ENCODE results near the gene BMPR1B. TPM values are rescaled to one million over a fixed set of nuclear protein-coding genes. Genes with fewer than 3 reads are reported as not detected.

Gene BMPR1B
- total RNA-seq, 1 experiment from 2014 or later, result not detected

DNA sequence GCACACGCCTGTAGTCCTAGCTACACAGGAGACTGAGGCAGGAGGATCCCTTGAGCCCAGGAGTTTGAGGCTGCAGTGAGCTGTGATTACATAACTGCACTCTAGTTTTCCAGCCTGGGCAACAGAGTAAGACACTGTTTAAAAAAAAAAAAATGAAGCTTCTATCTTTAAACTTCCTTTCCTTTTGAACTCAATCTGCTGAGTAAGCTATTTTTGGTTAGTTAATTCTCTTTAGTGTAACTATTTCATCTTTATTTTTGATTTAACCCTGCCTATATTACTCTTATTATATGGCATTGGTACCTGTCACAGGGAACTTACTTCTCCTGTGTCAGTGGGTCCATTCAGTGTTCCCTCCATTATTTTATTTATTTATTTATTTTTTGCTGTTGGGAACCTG lies 160.8 kb downstream of the BMPR1B start:
- POLR2A ChIA-PET, result no interaction called here
- Histone ChIP-seq H2AFZ (ENCODE audit: low read depth, low read length, poor library complexity, severe bottlenecking) (no peak overlapping the region), H3K27ac (ENCODE audit: low read depth, low read length) (no peak overlapping the region), H3K9ac (ENCODE audit: low read length) (no peak overlapping the region), H3K79me2 (ENCODE audit: insufficient read depth, low read length) (no peaks in the 10 kb centered on the region), H3K9me3 (ENCODE audit: control insufficient read depth in 1 of 2, insufficient read depth in 1 of 2, low read depth in 1 of 2, low read length in 2 of 2) (no peaks in the 10 kb centered on the region), H4K20me1 (ENCODE audit: insufficient read depth) (no peaks in the 10 kb centered on the region), H3K9me2 (ENCODE audit: insufficient read depth) (no peaks in the 10 kb centered on the region), H3K4me3 (replicated peaks in 1 of 2; ENCODE audit: low read depth in 1 of 2, low read length in 2 of 2) (no peak overlapping the region), H3K27me3 (ENCODE audit: insufficient read depth, low read length) (no peaks in the 10 kb centered on the region), H3K4me2 (ENCODE audit: low read length) (no peak overlapping the region), H3K4me1 (ENCODE audit: control insufficient read depth in 1 of 2, insufficient read depth in 2 of 2, low read length in 2 of 2) (no peaks in the 10 kb centered on the region), H3K36me3 (ENCODE audit: control insufficient read depth in 1 of 2, insufficient read depth in 2 of 2, low read length in 2 of 2) (no peaks in the 10 kb centered on the region)
- CTCF ChIA-PET, result no interaction called here
- no TSS peak for BruUV-seq (replicated peaks)
- TF ChIP-seq, protein P1, sequence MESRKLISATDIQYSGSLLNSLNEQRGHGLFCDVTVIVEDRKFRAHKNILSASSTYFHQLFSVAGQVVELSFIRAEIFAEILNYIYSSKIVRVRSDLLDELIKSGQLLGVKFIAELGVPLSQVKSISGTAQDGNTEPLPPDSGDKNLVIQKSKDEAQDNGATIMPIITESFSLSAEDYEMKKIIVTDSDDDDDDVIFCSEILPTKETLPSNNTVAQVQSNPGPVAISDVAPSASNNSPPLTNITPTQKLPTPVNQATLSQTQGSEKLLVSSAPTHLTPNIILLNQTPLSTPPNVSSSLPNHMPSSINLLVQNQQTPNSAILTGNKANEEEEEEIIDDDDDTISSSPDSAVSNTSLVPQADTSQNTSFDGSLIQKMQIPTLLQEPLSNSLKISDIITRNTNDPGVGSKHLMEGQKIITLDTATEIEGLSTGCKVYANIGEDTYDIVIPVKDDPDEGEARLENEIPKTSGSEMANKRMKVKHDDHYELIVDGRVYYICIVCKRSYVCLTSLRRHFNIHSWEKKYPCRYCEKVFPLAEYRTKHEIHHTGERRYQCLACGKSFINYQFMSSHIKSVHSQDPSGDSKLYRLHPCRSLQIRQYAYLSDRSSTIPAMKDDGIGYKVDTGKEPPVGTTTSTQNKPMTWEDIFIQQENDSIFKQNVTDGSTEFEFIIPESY (IDR thresholded peaks at IDR 0.05; ENCODE audit: extremely low read depth, insufficient replicate concordance, low read length), result no peak
- TF ChIP-seq POLR2A (IDR thresholded peaks at IDR 0.05; ENCODE audit: borderline replicate concordance, extremely low read depth, insufficient read depth, insufficient read length) (no peak), FOSL1 (IDR thresholded peaks at IDR 0.05; ENCODE audit: low read depth) (no peak), ZFX (IDR thresholded peaks at IDR 0.05) (no peak), CBX3 (IDR thresholded peaks at IDR 0.05; ENCODE audit: low read depth) (no peak), SP1 (IDR thresholded peaks at IDR 0.05; ENCODE audit: low read depth) (no peak), TCF7L2 (IDR thresholded peaks at IDR 0.05; ENCODE audit: borderline replicate concordance, extremely low read depth, insufficient read depth, insufficient read length) (no peak), YY1 (IDR thresholded peaks at IDR 0.05; ENCODE audit: extremely low read depth, insufficient replicate concordance, low read depth, low read length) (no peak), ELF1 (IDR thresholded peaks at IDR 0.05; ENCODE audit: borderline replicate concordance, low read depth) (no peak), ZNF274 (IDR thresholded peaks at IDR 0.05; ENCODE audit: low read depth, low read length) (no peak)
- TF ChIP-seq, protein P2, sequence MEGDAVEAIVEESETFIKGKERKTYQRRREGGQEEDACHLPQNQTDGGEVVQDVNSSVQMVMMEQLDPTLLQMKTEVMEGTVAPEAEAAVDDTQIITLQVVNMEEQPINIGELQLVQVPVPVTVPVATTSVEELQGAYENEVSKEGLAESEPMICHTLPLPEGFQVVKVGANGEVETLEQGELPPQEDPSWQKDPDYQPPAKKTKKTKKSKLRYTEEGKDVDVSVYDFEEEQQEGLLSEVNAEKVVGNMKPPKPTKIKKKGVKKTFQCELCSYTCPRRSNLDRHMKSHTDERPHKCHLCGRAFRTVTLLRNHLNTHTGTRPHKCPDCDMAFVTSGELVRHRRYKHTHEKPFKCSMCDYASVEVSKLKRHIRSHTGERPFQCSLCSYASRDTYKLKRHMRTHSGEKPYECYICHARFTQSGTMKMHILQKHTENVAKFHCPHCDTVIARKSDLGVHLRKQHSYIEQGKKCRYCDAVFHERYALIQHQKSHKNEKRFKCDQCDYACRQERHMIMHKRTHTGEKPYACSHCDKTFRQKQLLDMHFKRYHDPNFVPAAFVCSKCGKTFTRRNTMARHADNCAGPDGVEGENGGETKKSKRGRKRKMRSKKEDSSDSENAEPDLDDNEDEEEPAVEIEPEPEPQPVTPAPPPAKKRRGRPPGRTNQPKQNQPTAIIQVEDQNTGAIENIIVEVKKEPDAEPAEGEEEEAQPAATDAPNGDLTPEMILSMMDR (IDR thresholded peaks at IDR 0.05 in 2 of 3, conservative IDR thresholded peaks at IDR 0.05 in 1 of 3; ENCODE audit: borderline replicate concordance in 1 of 3, insufficient read depth in 1 of 3, low read depth in 2 of 3, low read length in 2 of 3), result no peak
- TF ChIP-seq, protein P3, sequence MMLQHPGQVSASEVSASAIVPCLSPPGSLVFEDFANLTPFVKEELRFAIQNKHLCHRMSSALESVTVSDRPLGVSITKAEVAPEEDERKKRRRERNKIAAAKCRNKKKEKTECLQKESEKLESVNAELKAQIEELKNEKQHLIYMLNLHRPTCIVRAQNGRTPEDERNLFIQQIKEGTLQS (IDR thresholded peaks at IDR 0.05), result no peak
- TF ChIP-seq, protein P4, sequence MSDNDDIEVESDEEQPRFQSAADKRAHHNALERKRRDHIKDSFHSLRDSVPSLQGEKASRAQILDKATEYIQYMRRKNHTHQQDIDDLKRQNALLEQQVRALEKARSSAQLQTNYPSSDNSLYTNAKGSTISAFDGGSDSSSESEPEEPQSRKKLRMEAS (IDR thresholded peaks at IDR 0.05), result no peak
- ATAC-seq (no peak), DNase-seq (ENCODE audit: low read depth, low spot score) (no peak)
- intact Hi-C loops (cut with micrococcal nuclease), result no loop called here
- RAD21 ChIA-PET (ENCODE audit: low non-redundant PET in 1 of 2, low total read pairs in 2 of 2, uncharacterized antibody in 2 of 2, unreplicated experiment in 2 of 2), result no interaction called here

Measured in HCT116 (cell line).